H9 (cell line): ENCODE measurements around the gene SCUBE1. TPM values are rescaled to one million over a fixed set of nuclear protein-coding genes. Genes with fewer than 3 reads are reported as not detected.

Experiments
- DNase-seq: peaks from one replicate; pipeline ENCODE4 v3.0.0-alpha.2; 2017
- H2AFZ ChIP-seq: one replicate; pipeline ENCODE4 v1.6.1; 2013; ENCODE audit warnings: mild to moderate bottlenecking, low read length, control low read depth, moderate library complexity
- H2AK5ac ChIP-seq: 2 replicates; pipeline ENCODE4 v1.6.1; 2013; ENCODE audit warnings: low read length, control low read depth, mixed read lengths; ENCODE audit not compliant: insufficient read length
- H2BK120ac ChIP-seq: one replicate; pipeline ENCODE4 v1.6.1; 2013; ENCODE audit warnings: low read depth, mild to moderate bottlenecking, low read length, control low read depth, inconsistent platforms; ENCODE audit not compliant: poor library complexity, severe bottlenecking
- H2BK12ac ChIP-seq: 2 replicates; pipeline ENCODE4 v1.6.1; 2013; ENCODE audit warnings: low read length, control low read depth, mixed read lengths, low read depth; ENCODE audit not compliant: insufficient read length
- H2BK15ac ChIP-seq: 2 replicates; pipeline ENCODE4 v1.6.1; 2013; ENCODE audit warnings: low read depth, low read length, control low read depth
- H2BK20ac ChIP-seq: one replicate; pipeline ENCODE4 v1.6.1; 2013; ENCODE audit warnings: low read depth, mild to moderate bottlenecking, low read length, control low read depth, inconsistent platforms; ENCODE audit not compliant: poor library complexity, severe bottlenecking
- H2BK5ac ChIP-seq: 2 replicates; pipeline ENCODE4 v1.6.1; 2013; ENCODE audit warnings: low read length, control low read depth, mixed read lengths; ENCODE audit not compliant: insufficient read length
- H3K14ac ChIP-seq: 2 replicates; pipeline ENCODE4 v1.6.1; 2013; ENCODE audit warnings: low read length, control low read depth; ENCODE audit not compliant: insufficient read depth
- H3K18ac ChIP-seq: 2 replicates; pipeline ENCODE4 v1.6.1; 2013; ENCODE audit warnings: low read depth, mild to moderate bottlenecking, mixed read lengths, low read length, control low read depth; ENCODE audit not compliant: insufficient read length
- H3K23ac ChIP-seq: 2 replicates; pipeline ENCODE4 v1.6.1; 2013; ENCODE audit warnings: low read length, control low read depth, mixed read lengths, low read depth; ENCODE audit not compliant: insufficient read length
- H3K23me2 ChIP-seq: 2 replicates; pipeline ENCODE4 v1.6.1; 2013; ENCODE audit warnings: low read depth, mild to moderate bottlenecking, mixed read lengths, low read length, control low read depth; ENCODE audit not compliant: insufficient read length, poor library complexity, severe bottlenecking
- H3K27ac ChIP-seq: 2 replicates; pipeline ENCODE4 v1.5.1; 2013; ENCODE audit warnings: low read length, control low read depth, mixed read lengths, low read depth; ENCODE audit not compliant: insufficient read length
- H3K27me3 ChIP-seq: 2 replicates; pipeline ENCODE4 v1.6.1; 2013; ENCODE audit warnings: low read length, control low read depth, inconsistent platforms; ENCODE audit not compliant: insufficient read depth
- H3K4ac ChIP-seq: 2 replicates; pipeline ENCODE4 v1.6.1; 2013; ENCODE audit warnings: low read depth, mild to moderate bottlenecking, control low read depth, inconsistent platforms, low read length, moderate library complexity
- H3K4me1 ChIP-seq: 2 replicates; pipeline ENCODE4 v1.6.1; 2013; ENCODE audit warnings: low read length, control low read depth, inconsistent platforms; ENCODE audit not compliant: insufficient read depth
- H3K4me2 ChIP-seq: 2 replicates; pipeline ENCODE4 v1.6.1; 2013; ENCODE audit warnings: low read length, control low read depth, mixed read lengths; ENCODE audit not compliant: insufficient read length, insufficient read depth
- H3K56ac ChIP-seq: 2 replicates; pipeline ENCODE4 v1.6.1; 2013; ENCODE audit warnings: low read depth, mild to moderate bottlenecking, mixed read lengths, low read length, control low read depth; ENCODE audit not compliant: insufficient read length
- H3K79me1 ChIP-seq: 2 replicates; pipeline ENCODE4 v1.6.1; 2013; ENCODE audit warnings: low read depth, mild to moderate bottlenecking, moderate library complexity, low read length, control low read depth, inconsistent platforms; ENCODE audit not compliant: insufficient read depth, poor library complexity, severe bottlenecking
- H3K79me2 ChIP-seq: 2 replicates; pipeline ENCODE4 v1.6.1; 2013; ENCODE audit warnings: low read length, control low read depth, inconsistent platforms; ENCODE audit not compliant: insufficient read depth
- H3K9ac ChIP-seq: 2 replicates; pipeline ENCODE4 v1.6.1; 2013; ENCODE audit warnings: low read length, control low read depth, mixed read lengths; ENCODE audit not compliant: insufficient read length; ENCODE audit errors: extremely low read depth
- H3K9me3 ChIP-seq: one replicate; pipeline ENCODE4 v1.6.1; 2013; ENCODE audit warnings: low read depth, low read length, inconsistent platforms; ENCODE audit not compliant: control insufficient read depth
- H3T11ph ChIP-seq: one replicate; pipeline ENCODE4 v1.6.1; 2013; ENCODE audit warnings: mild to moderate bottlenecking, low read length, control low read depth, inconsistent platforms
- H4K20me1 ChIP-seq: one replicate; pipeline ENCODE4 v1.6.1; 2013; ENCODE audit not compliant: control insufficient read depth, insufficient read length, insufficient read depth
- H4K5ac ChIP-seq: 2 replicates; pipeline ENCODE4 v1.6.1; 2013; ENCODE audit warnings: low read depth, mild to moderate bottlenecking, mixed read lengths, low read length, control low read depth; ENCODE audit not compliant: insufficient read length
- H4K8ac ChIP-seq: replicated peaks from 2 replicates; pipeline ENCODE4 v1.6.1; 2013; ENCODE audit warnings: low read length, control low read depth, mixed read lengths, low read depth; ENCODE audit not compliant: insufficient read length
- H4K91ac ChIP-seq: 2 replicates; pipeline ENCODE4 v1.6.1; 2013; ENCODE audit warnings: low read depth, mild to moderate bottlenecking, moderate library complexity, mixed read lengths, low read length, control low read depth; ENCODE audit not compliant: insufficient read length
- H3K27ac Mint-ChIP-seq, 3 experiments: 2 replicates in 2 of 3; 3 replicates in 1 of 3; pipeline ENCODE4 v1.8.0; 2020 to 2021; ENCODE audit warnings: mixed read lengths in 3 of 3, mild to moderate bottlenecking in 1 of 3, moderate library complexity in 1 of 3
- H3K27me3 Mint-ChIP-seq: 2 replicates; pipeline ENCODE4 v1.8.0; 2021; ENCODE audit warnings: low read depth, mild to moderate bottlenecking, moderate library complexity, mixed read lengths
- H3K36me3 Mint-ChIP-seq, 3 experiments: 2 replicates in 2 of 3; 3 replicates in 1 of 3; pipeline ENCODE4 v1.8.0; 2020 to 2021; ENCODE audit warnings: low read depth in 3 of 3, mixed read lengths in 3 of 3; ENCODE audit not compliant: insufficient read depth in 1 of 3
- H3K4me1 Mint-ChIP-seq, 2 experiments: 2 replicates each; pipeline ENCODE4 v1.8.0; 2020; ENCODE audit warnings: mixed read lengths in 2 of 2
- H3K4me3 Mint-ChIP-seq, 2 experiments: 2 replicates in 1 of 2; 3 replicates in 1 of 2; pipeline ENCODE4 v1.8.0; 2020 to 2021; ENCODE audit warnings: mild to moderate bottlenecking in 2 of 2, mixed read lengths in 2 of 2, moderate library complexity in 1 of 2
- H3K9me3 Mint-ChIP-seq, 2 experiments: 2 replicates in 1 of 2; 3 replicates in 1 of 2; pipeline ENCODE4 v1.8.0; 2020; ENCODE audit warnings: mild to moderate bottlenecking in 2 of 2, mixed read lengths in 2 of 2, moderate library complexity in 1 of 2
- CTCF ChIP-seq: fragments of 200-600 bp; sonication (generic); conservative IDR thresholded peaks from 3 replicates; pipeline ENCODE4 v1.8.0; 2021; ENCODE audit warnings: antibody characterized with exemption, mild to moderate bottlenecking
- WGBS: extraction: QIAGEN DNeasy Blood & Tissue Kit; methylation state at CpG from one replicate; pipeline ENCODE4 v1.1.7; 2013; ENCODE audit warnings: missing lambda C conversion rate, low lambda C conversion rate, mixed read lengths; ENCODE audit not compliant: insufficient read length; ENCODE audit errors: extremely low coverage; 5-methylcytosine and 5-hydroxymethylcytosine counted together
- total RNA-seq: library from RNA; stranded (reverse); gene quantifications from 2 replicates; pipeline ENCODE4 v1.2.1, GENCODE V29; 2021

SCUBE1 gene
- total RNA-seq, 1 experiment from 2014 or later, result 1.2 TPM

- Histone ChIP-seq H2AFZ (no peak overlapping the region), H3K9ac (no peak overlapping the region), H3T11ph (no peak overlapping the region), H3K79me1 (no peaks in the 10 kb centered on the region), H3K27me3 (no peaks in the 10 kb centered on the region), H2BK12ac (no peak overlapping the region), H3K23me2 (no peaks in the 10 kb centered on the region), H2BK15ac (no peak overlapping the region), H4K20me1 (no peaks in the 10 kb centered on the region), H2AK5ac (no peak overlapping the region), H3K4me1 (no peaks in the 10 kb centered on the region), H3K79me2 (no peaks in the 10 kb centered on the region), H3K14ac (no peak overlapping the region; the same call in 1 of the 2 replicates), H2BK5ac (no peak overlapping the region), H3K18ac (no peak overlapping the region), H4K91ac (no peak overlapping the region), H3K9me3 (no peaks in the 10 kb centered on the region), H2BK20ac (no peak overlapping the region), H3K4ac (no peak overlapping the region), H3K23ac (no peak overlapping the region), H2BK120ac (no peak overlapping the region), H4K5ac (no peak overlapping the region), H4K8ac (no peak overlapping the region), H3K4me2 (no peak overlapping the region), H3K56ac (no peak overlapping the region), H3K27ac (no peak overlapping the region)
- no peak for DNase-seq
- Mint-ChIP-seq H3K4me1 (0 out of 4 replicates have a peak, but pooled peaks cover 0 to 3% of the 10 kb centered on the region in 2 experiments), H3K36me3 (no peaks in the 10 kb centered on the region), H3K4me3 (no peak overlapping the region), H3K27ac (no peak overlapping the region), H3K27me3 (no peaks in the 10 kb centered on the region), H3K9me3 (no peaks in the 10 kb centered on the region)
- TF ChIP-seq CTCF, result no peak
- WGBS, result no CpG with 5 or more reads among the region's 10 CpGs
Measured at GRCh38 chr22:43245717-43246116, 97.5 kb downstream of the SCUBE1 start.
